HepG2 (cell line): Measurements from ENCODE around the gene SLC22A7. TPM values are rescaled to one million over a fixed set of nuclear protein-coding genes. Genes with fewer than 3 reads are reported as not detected.

Source experiments
- ATF6 ChIP-seq: sonication (generic); formaldehyde crosslinking; conservative IDR thresholded peaks from 2 replicates; pipeline ENCODE4 v1.4.0; 2020; ENCODE audit warnings: missing genetic modification reagents
- E2F2 ChIP-seq: sonication (generic); formaldehyde crosslinking; IDR thresholded peaks from 2 replicates; pipeline ENCODE4 v1.4.0; 2020; ENCODE audit warnings: missing genetic modification reagents, borderline replicate concordance
- ELF1 ChIP-seq: sonication (generic); formaldehyde crosslinking; IDR thresholded peaks from 2 replicates; pipeline ENCODE4 v1.4.0; 2020; ENCODE audit warnings: missing genetic modification reagents
- GATAD2A ChIP-seq: IDR thresholded peaks from 2 replicates; pipeline ENCODE4 v1.6.1; 2016
- HDAC2 ChIP-seq: sonication (generic); formaldehyde crosslinking; IDR thresholded peaks from 2 replicates; pipeline ENCODE4 v1.4.0; 2020; ENCODE audit warnings: missing genetic modification reagents
- HOXA3 ChIP-seq: sonication (generic); formaldehyde crosslinking; IDR thresholded peaks from 2 replicates; pipeline ENCODE4 v1.5.0; 2020; ENCODE audit warnings: missing genetic modification reagents
- KMT2A ChIP-seq: sonication (generic); formaldehyde crosslinking; IDR thresholded peaks from 2 replicates; pipeline ENCODE4 v1.4.0; 2020; ENCODE audit warnings: missing genetic modification reagents
- RAD21 ChIP-seq: fragments of 450-650 bp; formaldehyde crosslinking; IDR thresholded peaks from 2 replicates; pipeline ENCODE4 v1.5.0; 2020; ENCODE audit warnings: mild to moderate bottlenecking
- RFX1 ChIP-seq: fragments of 450-650 bp; IDR thresholded peaks from 2 replicates; pipeline ENCODE4 v1.6.1; 2017
- RNF2 ChIP-seq: fragments of 450-650 bp; conservative IDR thresholded peaks from 2 replicates; pipeline ENCODE4 v1.6.1; 2016; ENCODE audit warnings: low read depth
- SP1 ChIP-seq, 2 experiments: fragments of 450-650 bp in 1 of 2; sonication (generic) in 1 of 2; formaldehyde crosslinking in 1 of 2; IDR thresholded peaks; 2 replicates each; pipeline versions ENCODE4 v1.4.0 to v1.6.1; 2016 to 2020; ENCODE audit warnings: missing genetic modification reagents in 1 of 2
- TBX2 ChIP-seq: sonication (generic); formaldehyde crosslinking; IDR thresholded peaks from 2 replicates; pipeline ENCODE4 v1.5.0; 2020; ENCODE audit warnings: missing genetic modification reagents, mild to moderate bottlenecking, borderline replicate concordance
- THYN1 ChIP-seq: sonication (generic); formaldehyde crosslinking; IDR thresholded peaks from 2 replicates; pipeline ENCODE4 v1.8.1; 2023; ENCODE audit warnings: low read depth, mild to moderate bottlenecking, moderate library complexity, missing genetic modification reagents, borderline replicate concordance
- UBTF ChIP-seq: sonication (generic); formaldehyde crosslinking; IDR thresholded peaks from 2 replicates; pipeline ENCODE4 v1.4.0; 2020; ENCODE audit warnings: mild to moderate bottlenecking, missing genetic modification reagents
- ZNF205 ChIP-seq: IDR thresholded peaks from 2 replicates; pipeline ENCODE4 v1.6.1; 2018; ENCODE audit warnings: missing biosample characterization, missing genetic modification reagents
- ZNF350 ChIP-seq: sonication (generic); formaldehyde crosslinking; IDR thresholded peaks from 2 replicates; pipeline ENCODE4 v1.4.0; 2020; ENCODE audit warnings: mild to moderate bottlenecking, low read depth, missing genetic modification reagents, borderline replicate concordance
- ZNF598 ChIP-seq: sonication (generic); formaldehyde crosslinking; IDR thresholded peaks from 2 replicates; pipeline ENCODE4 v1.5.1; 2020; ENCODE audit warnings: mild to moderate bottlenecking, missing genetic modification reagents, borderline replicate concordance
- ZNF891 ChIP-seq: sonication (generic); formaldehyde crosslinking; IDR thresholded peaks from 2 replicates; pipeline ENCODE4 v1.5.0; 2020; ENCODE audit warnings: mild to moderate bottlenecking, missing genetic modification reagents
- ZSCAN21 ChIP-seq: sonication (generic); formaldehyde crosslinking; IDR thresholded peaks from 2 replicates; pipeline ENCODE4 v1.8.0; 2022; ENCODE audit warnings: mild to moderate bottlenecking, missing genetic modification reagents, moderate library complexity, borderline replicate concordance
- polyA plus RNA-seq, 8 experiments: library from polyadenylated mRNA; depleted of rRNA in 3 of 8; stranded (reverse) in 7 of 8; unstranded in 1 of 8; fragments of >200 nt; fragmentation: Illumina TruSeq in 4 of 8; extraction: Trizol in 4 of 8; gene quantifications; 2 replicates each; pipeline versions ENCODE4 v1.2.1 to v1.2.3, GENCODE V29; 2011 to 2016; ENCODE audit warnings: low read depth in 4 of 8, missing spikeins in 1 of 8, mixed read lengths in 1 of 8; ENCODE audit not compliant: insufficient read depth in 1 of 8
- total RNA-seq, 5 experiments: library from RNA; depleted of rRNA; stranded (reverse); fragments of >200 nt; fragmentation: Illumina TruSeq; extraction: Trizol; gene quantifications; 2 replicates each; pipeline ENCODE4 v1.2.3, GENCODE V29; 2016; ENCODE audit warnings: low read depth in 1 of 5
- TF ChIP-seq, protein P1 (sequence below): sonication (generic); formaldehyde crosslinking; IDR thresholded peaks from 2 replicates; pipeline ENCODE4 v1.4.0; 2020; ENCODE audit warnings: missing genetic modification reagents, borderline replicate concordance
- TF ChIP-seq, protein P2 (sequence below): IDR thresholded peaks from 2 replicates; pipeline ENCODE4 v1.6.1; 2016; ENCODE audit warnings: mild to moderate bottlenecking, missing biosample characterization, missing genetic modification reagents

Gene SLC22A7
- total and polyA plus RNA-seq, 2 of the 13 experiments (the other 11 are each of a cell fraction or from before 2014, with no cell fraction given): 5.3 to 22.6 TPM

DNA sequence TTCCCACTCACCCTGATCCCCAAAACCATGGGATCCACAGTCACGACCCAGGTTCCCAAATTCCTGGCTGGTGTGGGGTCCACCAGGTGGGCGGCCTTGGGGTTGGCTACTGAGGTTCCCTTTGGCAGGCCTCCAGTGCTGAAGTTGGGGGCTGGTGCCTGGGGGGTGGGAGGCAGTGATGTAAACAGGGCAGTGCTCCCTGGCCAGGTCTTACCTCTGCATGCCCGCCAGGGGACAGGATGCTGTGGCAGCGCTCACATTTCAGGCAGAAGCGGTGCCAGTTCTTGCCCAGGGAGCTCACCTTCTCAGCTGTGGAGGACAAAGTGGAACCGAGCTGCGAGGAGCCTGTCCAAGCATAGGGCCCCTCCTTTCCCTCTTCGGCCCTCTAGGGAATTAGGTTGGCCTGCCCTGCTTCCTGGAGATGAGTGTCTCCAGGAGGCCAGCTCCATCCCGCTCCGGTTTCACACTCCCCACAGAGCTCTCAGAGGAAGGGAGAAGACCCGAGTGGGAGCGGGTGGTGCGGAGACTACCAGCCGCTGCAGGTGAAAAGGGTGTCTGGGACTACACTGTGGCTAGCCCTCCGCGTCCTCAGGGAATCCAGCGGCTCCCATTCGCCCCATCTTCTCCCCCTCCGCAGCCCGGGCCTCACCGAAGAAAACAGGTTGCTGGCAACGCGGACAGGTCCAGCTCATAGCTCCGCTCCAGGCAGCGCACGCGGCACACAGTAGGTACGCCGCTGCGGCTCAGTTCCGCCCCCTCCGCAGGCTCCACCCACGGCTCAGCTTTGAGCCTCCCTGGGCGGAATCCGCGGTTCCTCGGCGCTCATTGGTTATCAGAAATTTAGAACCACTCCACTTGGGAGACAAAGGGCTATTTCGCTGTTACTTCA is 10.3 kb downstream of the SLC22A7 start, which contains the start of gene CRIP3 (continued):
- no peak for TF ChIP-seq THYN1 (CRISPR knock-in tag)
- TF ChIP-seq ATF6 (CRISPR knock-in tag): no peak
- TF ChIP-seq SP1 (IDR thresholded peaks at IDR 0.05): no peak
- TF ChIP-seq SP1 (CRISPR knock-in tag; IDR thresholded peaks at IDR 0.05): peak; percentile 54
- peak; percentile 68 for TF ChIP-seq TBX2
- 0 out of 2 replicates have a peak, but pooled peaks have one; percentile 17 for TF ChIP-seq RAD21 (CRISPR knock-in tag)
- peak; percentile 62 for TF ChIP-seq ELF1 (CRISPR knock-in tag)
- TF ChIP-seq HDAC2 (CRISPR knock-in tag): peak; percentile 33; the same call in 1 of the 2 replicates
- TF ChIP-seq HOXA3 (CRISPR knock-in tag): peak; percentile 28; the same call in 1 of the 2 replicates
- peak; percentile 88; the same call in 1 of the 2 replicates for TF ChIP-seq ZNF891 (CRISPR knock-in tag)
- TF ChIP-seq KMT2A (CRISPR knock-in tag): 0 out of 2 replicates have a peak, but pooled peaks have one; percentile 31
- no peak for TF ChIP-seq RNF2
- TF ChIP-seq ZNF350 (CRISPR knock-in tag): peak; percentile 42; the same call in 1 of the 2 replicates
- TF ChIP-seq, protein P1, sequence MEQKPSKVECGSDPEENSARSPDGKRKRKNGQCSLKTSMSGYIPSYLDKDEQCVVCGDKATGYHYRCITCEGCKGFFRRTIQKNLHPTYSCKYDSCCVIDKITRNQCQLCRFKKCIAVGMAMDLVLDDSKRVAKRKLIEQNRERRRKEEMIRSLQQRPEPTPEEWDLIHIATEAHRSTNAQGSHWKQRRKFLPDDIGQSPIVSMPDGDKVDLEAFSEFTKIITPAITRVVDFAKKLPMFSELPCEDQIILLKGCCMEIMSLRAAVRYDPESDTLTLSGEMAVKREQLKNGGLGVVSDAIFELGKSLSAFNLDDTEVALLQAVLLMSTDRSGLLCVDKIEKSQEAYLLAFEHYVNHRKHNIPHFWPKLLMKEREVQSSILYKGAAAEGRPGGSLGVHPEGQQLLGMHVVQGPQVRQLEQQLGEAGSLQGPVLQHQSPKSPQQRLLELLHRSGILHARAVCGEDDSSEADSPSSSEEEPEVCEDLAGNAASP: peak; percentile 13; the same call in 1 of the 2 replicates
- no peak for TF ChIP-seq RFX1
- 0 out of 2 replicates have a peak, but pooled peaks have one; percentile 25 for TF ChIP-seq ZNF205 (CRISPR knock-in tag)
- peak; percentile 59 for TF ChIP-seq UBTF (CRISPR knock-in tag)
- TF ChIP-seq ZSCAN21 (CRISPR knock-in tag): 0 out of 2 replicates have a peak, but pooled peaks have one; percentile 8
- TF ChIP-seq E2F2 (CRISPR knock-in tag): no peak
- TF ChIP-seq GATAD2A (CRISPR knock-in tag): peak; percentile 24; the same call in 1 of the 2 replicates
- TF ChIP-seq ZNF598 (CRISPR knock-in tag): peak; percentile 28; the same call in 1 of the 2 replicates
- TF ChIP-seq, protein P2, sequence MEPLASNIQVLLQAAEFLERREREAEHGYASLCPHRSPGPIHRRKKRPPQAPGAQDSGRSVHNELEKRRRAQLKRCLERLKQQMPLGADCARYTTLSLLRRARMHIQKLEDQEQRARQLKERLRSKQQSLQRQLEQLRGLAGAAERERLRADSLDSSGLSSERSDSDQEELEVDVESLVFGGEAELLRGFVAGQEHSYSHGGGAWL (CRISPR knock-in tag): no peak; the same call in 1 of the 2 replicates
